HG03342 (cell line): ENCODE measurements around the gene CASKIN1.

ENCODE experiments used
- ATAC-seq: cut with Tn5 transposase; IDR thresholded peaks from one replicate; pipeline ENCODE4 v1.9.1; 2021; ENCODE audit warnings: mild to moderate bottlenecking, moderate library complexity; ENCODE audit not compliant: unreplicated experiment

Gene CASKIN1

GRCh38 chr16:2176047-2176446 lies 20.4 kb downstream of the CASKIN1 start:
- ATAC-seq = no peak

- no peak for ATAC-seq
These were observed 21.0 kb downstream of the CASKIN1 start for GRCh38 chr16:2175454-2175853.

GRCh38 chr16:2174396-2175131 lies 21.8 kb downstream of the CASKIN1 start:
- ATAC-seq = no peak

GRCh38 chr16:2173916-2174315 lies 22.5 kb downstream of the CASKIN1 start:
- no peak for ATAC-seq

GRCh38 chr16:2173366-2173765 lies 23.0 kb downstream of the CASKIN1 start:
- no peak for ATAC-seq

- no peak for ATAC-seq
These were observed 23.6 kb downstream of the CASKIN1 start for GRCh38 chr16:2172688-2173335.

GRCh38 chr16:2171601-2172178 lies 24.7 kb downstream of the CASKIN1 start:
- ATAC-seq = no peak

- ATAC-seq = no peak
These were observed 25.6 kb downstream of the CASKIN1 start for GRCh38 chr16:2170587-2171435.

GRCh38 chr16:2170080-2170479 lies 26.3 kb downstream of the CASKIN1 start:
- no peak for ATAC-seq

- no peak for ATAC-seq
These were observed 29.3 kb downstream of the CASKIN1 start for GRCh38 chr16:2167068-2167638.

- no peak for ATAC-seq
These were observed 29.9 kb downstream of the CASKIN1 start for GRCh38 chr16:2166263-2167067.

- ATAC-seq = no peak
These were observed 30.5 kb downstream of the CASKIN1 start for GRCh38 chr16:2165861-2166260.

GRCh38 chr16:2163211-2163881 lies 33.1 kb downstream of the CASKIN1 start:
- ATAC-seq = no peak

GRCh38 chr16:2162676-2163118 lies 33.7 kb downstream of the CASKIN1 start:
- no peak for ATAC-seq

- ATAC-seq = no peak
These were observed 34.5 kb downstream of the CASKIN1 start for GRCh38 chr16:2161911-2162310.

- no peak for ATAC-seq
These were observed 35.4 kb downstream of the CASKIN1 start for GRCh38 chr16:2160915-2161551.

GRCh38 chr16:2159175-2159838 lies 37.1 kb downstream of the CASKIN1 start:
- ATAC-seq = no peak

GRCh38 chr16:2158262-2158638 lies 38.2 kb downstream of the CASKIN1 start:
- no peak for ATAC-seq
